Activated naive CD4-positive, alpha-beta T cell treated with anti-CD3 and anti-CD28 coated beads for 36 hours (primary cell): ENCODE measurements around the gene CA5B. TPM values are rescaled to one million over a fixed set of nuclear protein-coding genes. Genes with fewer than 3 reads are reported as not detected.
"Not testable (repeated sequence)": the region's sequence is repeated elsewhere in the genome, so short reads cannot be mapped to it uniquely, and the experiment has no call there.

ENCODE experiments used
- CTCF ChIA-PET: fragments of 350-600 bp; sonication (Branson Sonifier 250); formaldehyde crosslinking; loops from one replicate; lab custom pipeline; 2021; ENCODE audit warnings: antibody characterized with exemption; lab: Charles Lee
- DNase-seq: peaks from one replicate; pipeline ENCODE4 v3.0.0-alpha.2; 2020
- H3K27ac Mint-ChIP-seq: one replicate; pipeline ENCODE4 v1.8.0; 2021; ENCODE audit warnings: mild to moderate bottlenecking, mixed read lengths
- H3K27me3 Mint-ChIP-seq: one replicate; pipeline ENCODE4 v1.8.0; 2021; ENCODE audit warnings: low read depth, mixed read lengths
- H3K36me3 Mint-ChIP-seq: one replicate; pipeline ENCODE4 v1.8.0; 2021; ENCODE audit warnings: low read depth, mixed read lengths
- H3K4me1 Mint-ChIP-seq: one replicate; pipeline ENCODE4 v1.8.0; 2021; ENCODE audit warnings: low read depth, mixed read lengths
- H3K4me3 Mint-ChIP-seq: one replicate; pipeline ENCODE4 v1.8.0; 2021; ENCODE audit warnings: mild to moderate bottlenecking, moderate library complexity, mixed read lengths
- H3K9me3 Mint-ChIP-seq: one replicate; pipeline ENCODE4 v1.8.0; 2021; ENCODE audit warnings: mixed read lengths
- intact Hi-C: fragments of 100-400 bp; cut with micrococcal nuclease; formaldehyde crosslinking; loops from one replicate; pipeline ENCODE4 v1.15.1; 2023
- total RNA-seq, 2 experiments: library from RNA; stranded (reverse); gene quantifications; one replicate each; pipeline ENCODE4 v1.2.3, GENCODE V29; 2021

Gene CA5B
- 1 to 10 TPM; 7.0 to 9.5 TPM for total RNA-seq

- intact Hi-C loops = loop anchor here (1.0 to 5.0 kb wide), 5 partner anchors 12 to 401 kb away; partner anchors contain the start of genes AP1S2, PIGA and ZRSR2
- peaks cover 37% of the 10 kb centered on the region for H3K4me1 Mint-ChIP-seq
- H3K4me3 Mint-ChIP-seq = peak within 1 kb of the TSS; percentile 83
- H3K9me3 Mint-ChIP-seq = no peaks in the 10 kb centered on the region
- no peak within 1 kb of the TSS for H3K27ac Mint-ChIP-seq
- peaks cover 3% of the 10 kb centered on the region for H3K36me3 Mint-ChIP-seq
- CTCF ChIA-PET = interaction anchor here (0.6 to 1.4 kb wide), 4 partner anchors 10 to 43 kb away, joined by 3 to 7 read pairs (median 5); no protein-coding TSS in a partner anchor
- DNase-seq = peak; percentile 96
- H3K27me3 Mint-ChIP-seq = no peaks in the 10 kb centered on the region
Measured at GRCh38 chrX:15737959-15738902, at the start of gene CA5B. CA5B (plus strand) TSS chrX:15738270; CDS start chrX:15750024, 11,754 bp downstream.

GRCh38 chrX:15694941-15695451 lies 43.1 kb upstream of the CA5B start:
- Mint-ChIP-seq H3K27ac (no peak overlapping the region), H3K36me3 (peaks cover 21% of the 10 kb centered on the region), H3K27me3 (no peaks in the 10 kb centered on the region), H3K4me3 (no peak overlapping the region), H3K9me3 (peaks cover 1% of the 10 kb centered on the region), H3K4me1 (peaks cover 5% of the 10 kb centered on the region)
- CTCF ChIA-PET = interaction anchor here (0.6 to 1.4 kb wide), 3 partner anchors 44 to 395 kb away, joined by 3 to 6 read pairs (median 3); no protein-coding TSS in a partner anchor
- no peak for DNase-seq
- intact Hi-C loops = no loop called here

- Mint-ChIP-seq H3K9me3 (peaks cover 1% of the 10 kb centered on the region), H3K4me1 (peaks cover 2% of the 10 kb centered on the region), H3K27ac (no peak overlapping the region), H3K4me3 (no peak overlapping the region), H3K36me3 (peaks cover 14% of the 10 kb centered on the region), H3K27me3 (no peaks in the 10 kb centered on the region)
- CTCF ChIA-PET = no interaction called here
- intact Hi-C loops = no loop called here
- no peak for DNase-seq
Measured at GRCh38 chrX:15696516-15696915, 41.6 kb upstream of the CA5B start.

GRCh38 chrX:15702488-15703371 lies 35.3 kb upstream of the CA5B start:
- Mint-ChIP-seq H3K27me3 (no peaks in the 10 kb centered on the region), H3K27ac (no peak overlapping the region), H3K4me1 (no peaks in the 10 kb centered on the region), H3K9me3 (no peaks in the 10 kb centered on the region), H3K4me3 (no peak overlapping the region), H3K36me3 (no peaks in the 10 kb centered on the region)
- intact Hi-C loops = no loop called here
- CTCF ChIA-PET = no interaction called here
- DNase-seq = no peak

GRCh38 chrX:15703809-15704208 lies 34.3 kb upstream of the CA5B start:
- intact Hi-C loops, H3K27ac Mint-ChIP-seq, H3K27me3 Mint-ChIP-seq, H3K36me3 Mint-ChIP-seq, H3K4me1 Mint-ChIP-seq, H3K4me3 Mint-ChIP-seq, DNase-seq, H3K9me3 Mint-ChIP-seq: not testable (repeated sequence)
- CTCF ChIA-PET = interaction anchor here (1.6 kb wide), 1 partner anchor 13 kb away, joined by 3 read pairs; no protein-coding TSS in a partner anchor

- DNase-seq, H3K36me3 Mint-ChIP-seq, H3K27me3 Mint-ChIP-seq, H3K27ac Mint-ChIP-seq, intact Hi-C loops, H3K4me1 Mint-ChIP-seq, H3K4me3 Mint-ChIP-seq, H3K9me3 Mint-ChIP-seq: not testable (repeated sequence)
- CTCF ChIA-PET = interaction anchor here (1.6 kb wide), 1 partner anchor 13 kb away, joined by 3 read pairs; no protein-coding TSS in a partner anchor
Measured at GRCh38 chrX:15704273-15704672, 33.8 kb upstream of the CA5B start.

GRCh38 chrX:15714529-15714928 lies 23.5 kb upstream of the CA5B start:
- DNase-seq = no peak
- Mint-ChIP-seq H3K4me3 (no peak overlapping the region), H3K27me3 (no peaks in the 10 kb centered on the region), H3K27ac (no peak overlapping the region), H3K9me3 (no peaks in the 10 kb centered on the region), H3K36me3 (peaks cover 2% of the 10 kb centered on the region), H3K4me1 (peaks cover 2% of the 10 kb centered on the region)
- CTCF ChIA-PET = no interaction called here
- intact Hi-C loops = no loop called here

- H3K9me3 Mint-ChIP-seq = no peaks in the 10 kb centered on the region
- intact Hi-C loops = no loop called here
- H3K36me3 Mint-ChIP-seq = peaks cover 2% of the 10 kb centered on the region
- DNase-seq = no peak
- peaks cover 2% of the 10 kb centered on the region for H3K4me1 Mint-ChIP-seq
- no peak overlapping the region for H3K27ac Mint-ChIP-seq
- no peaks in the 10 kb centered on the region for H3K27me3 Mint-ChIP-seq
- H3K4me3 Mint-ChIP-seq = no peak overlapping the region
- CTCF ChIA-PET = no interaction called here
Measured at GRCh38 chrX:15718283-15718970, 19.6 kb upstream of the CA5B start.

GRCh38 chrX:15719324-15719968 lies 18.6 kb upstream of the CA5B start:
- peaks cover 2% of the 10 kb centered on the region for H3K36me3 Mint-ChIP-seq
- intact Hi-C loops = no loop called here
- no peak overlapping the region for H3K27ac Mint-ChIP-seq
- H3K4me3 Mint-ChIP-seq = no peak overlapping the region
- DNase-seq = no peak
- H3K27me3 Mint-ChIP-seq = no peaks in the 10 kb centered on the region
- peaks cover 9% of the 10 kb centered on the region for H3K4me1 Mint-ChIP-seq
- CTCF ChIA-PET = interaction anchor here (0.7 kb wide), 1 partner anchor 58 kb away, joined by 3 read pairs; no protein-coding TSS in a partner anchor
- no peaks in the 10 kb centered on the region for H3K9me3 Mint-ChIP-seq

- intact Hi-C loops = no loop called here
- H3K36me3 Mint-ChIP-seq = no peaks in the 10 kb centered on the region
- no peaks in the 10 kb centered on the region for H3K27me3 Mint-ChIP-seq
- no peak overlapping the region for H3K27ac Mint-ChIP-seq
- no peaks in the 10 kb centered on the region for H3K9me3 Mint-ChIP-seq
- DNase-seq = no peak
- CTCF ChIA-PET = no interaction called here
- H3K4me3 Mint-ChIP-seq = no peak overlapping the region
- peaks cover 9% of the 10 kb centered on the region for H3K4me1 Mint-ChIP-seq
Measured at GRCh38 chrX:15721911-15722310, 16.2 kb upstream of the CA5B start.

- peaks cover 1% of the 10 kb centered on the region for H3K9me3 Mint-ChIP-seq
- no peak overlapping the region for H3K4me3 Mint-ChIP-seq
- CTCF ChIA-PET = no interaction called here
- H3K4me1 Mint-ChIP-seq = peaks cover 6% of the 10 kb centered on the region
- DNase-seq = no peak
- no peaks in the 10 kb centered on the region for H3K27me3 Mint-ChIP-seq
- H3K27ac Mint-ChIP-seq = no peak overlapping the region
- H3K36me3 Mint-ChIP-seq = no peaks in the 10 kb centered on the region
- intact Hi-C loops = no loop called here
Measured at GRCh38 chrX:15723887-15724517, 14.1 kb upstream of the CA5B start.
